Measurements from ENCODE around the gene ARHGEF4. TPM values are rescaled to one million over a fixed set of nuclear protein-coding genes. Genes with fewer than 3 reads are reported as not detected.

ARHGEF4 gene
- total and polyA plus RNA-seq, 10 of the 15 experiments (the other 5 are each of a cell fraction or from before 2014, with no cell fraction given), result 0.02 to 0.24 (median 0.16) TPM; not detected in 6

DNA sequence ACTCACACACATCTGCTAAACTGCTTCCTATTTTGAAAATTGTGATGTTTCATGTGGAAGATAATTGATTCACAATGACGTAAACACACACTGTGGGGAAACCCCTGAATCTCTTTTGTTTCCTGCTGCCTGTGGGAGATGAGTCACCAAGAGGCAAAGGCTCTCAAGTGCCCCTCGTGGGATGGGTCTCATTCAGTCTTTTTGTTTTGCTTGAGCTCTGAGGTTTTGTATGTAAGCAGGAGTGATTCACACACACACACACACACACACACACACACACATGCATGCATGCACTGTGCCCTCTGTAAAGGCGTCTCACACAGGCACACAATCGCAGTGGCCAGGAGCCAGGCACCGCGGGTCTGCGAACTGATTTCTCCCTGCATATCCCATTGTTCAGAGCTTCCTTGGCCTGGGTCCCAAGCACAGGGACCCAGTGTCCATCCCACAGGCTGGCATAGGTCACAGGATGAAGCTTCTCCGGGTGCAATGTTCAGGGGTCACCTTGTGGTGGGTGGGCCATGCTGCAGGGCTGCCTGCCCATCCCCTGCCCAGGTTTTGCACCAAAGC lies 12.1 kb upstream of the ARHGEF4 start (continued):
- TF ChIP-seq NR2F1 (conservative IDR thresholded peaks at IDR 0.05) (peak; percentile 3; the same call in 1 of the 2 replicates), RAD21 (IDR thresholded peaks at IDR 0.05; ENCODE audit: insufficient read depth, low read depth, low read length) (no peak), JUNB (IDR thresholded peaks at IDR 0.05) (peak; percentile 78), MEF2B (IDR thresholded peaks at IDR 0.05; ENCODE audit: partially characterized antibody, poor library complexity, severe bottlenecking) (peak; percentile 35), POU2F2 (IDR thresholded peaks at IDR 0.05; ENCODE audit: borderline replicate concordance, low read depth, low read length) (peak; percentile 80; the same call in 1 of the 3 replicates), JUND (IDR thresholded peaks at IDR 0.05; ENCODE audit: low read depth, low read length) (peak; percentile 74; the same call in 1 of the 2 replicates), BCL11A (IDR thresholded peaks at IDR 0.05; ENCODE audit: low read depth, low read length) (peak; percentile 59; the same call in 1 of the 2 replicates), SREBF1 (IDR thresholded peaks at IDR 0.05; ENCODE audit: low read length) (no peak), SUPT20H (IDR thresholded peaks at IDR 0.05; ENCODE audit: borderline replicate concordance, control insufficient read depth, low read depth, low read length) (no peak), NFYB (IDR thresholded peaks at IDR 0.05; ENCODE audit: insufficient read depth, low read depth, low read length) (no peak), MEF2A (IDR thresholded peaks at IDR 0.05; ENCODE audit: insufficient read depth, low read depth, low read length) (0 out of 2 replicates have a peak, but pooled peaks have one; percentile 17), HCFC1 (IDR thresholded peaks at IDR 0.05; ENCODE audit: low read length) (0 out of 2 replicates have a peak, but pooled peaks have one; percentile 23), RAD51 (IDR thresholded peaks at IDR 0.05) (peak; percentile 29; the same call in 1 of the 2 replicates), ZNF24 (IDR thresholded peaks at IDR 0.05) (peak; percentile 69), DPF2 (IDR thresholded peaks at IDR 0.05) (peak; percentile 63), WRNIP1 (IDR thresholded peaks at IDR 0.05; ENCODE audit: borderline replicate concordance, low read depth, low read length) (no peak), IRF4 (IDR thresholded peaks at IDR 0.05; ENCODE audit: low read depth, low read length) (peak; percentile 64), RUNX3 (IDR thresholded peaks at IDR 0.05; ENCODE audit: low read length) (peak; percentile 60; the same call in 1 of the 2 replicates), ZNF274 (IDR thresholded peaks at IDR 0.05; ENCODE audit: insufficient read depth, insufficient read length) (no peak), SMC3 (IDR thresholded peaks at IDR 0.05; ENCODE audit: borderline replicate concordance, low read length) (peak; percentile 13; the same call in 1 of the 2 replicates), BMI1 (IDR thresholded peaks at IDR 0.05; ENCODE audit: borderline replicate concordance) (peak; percentile 61)
- TF ChIP-seq, protein P1, sequence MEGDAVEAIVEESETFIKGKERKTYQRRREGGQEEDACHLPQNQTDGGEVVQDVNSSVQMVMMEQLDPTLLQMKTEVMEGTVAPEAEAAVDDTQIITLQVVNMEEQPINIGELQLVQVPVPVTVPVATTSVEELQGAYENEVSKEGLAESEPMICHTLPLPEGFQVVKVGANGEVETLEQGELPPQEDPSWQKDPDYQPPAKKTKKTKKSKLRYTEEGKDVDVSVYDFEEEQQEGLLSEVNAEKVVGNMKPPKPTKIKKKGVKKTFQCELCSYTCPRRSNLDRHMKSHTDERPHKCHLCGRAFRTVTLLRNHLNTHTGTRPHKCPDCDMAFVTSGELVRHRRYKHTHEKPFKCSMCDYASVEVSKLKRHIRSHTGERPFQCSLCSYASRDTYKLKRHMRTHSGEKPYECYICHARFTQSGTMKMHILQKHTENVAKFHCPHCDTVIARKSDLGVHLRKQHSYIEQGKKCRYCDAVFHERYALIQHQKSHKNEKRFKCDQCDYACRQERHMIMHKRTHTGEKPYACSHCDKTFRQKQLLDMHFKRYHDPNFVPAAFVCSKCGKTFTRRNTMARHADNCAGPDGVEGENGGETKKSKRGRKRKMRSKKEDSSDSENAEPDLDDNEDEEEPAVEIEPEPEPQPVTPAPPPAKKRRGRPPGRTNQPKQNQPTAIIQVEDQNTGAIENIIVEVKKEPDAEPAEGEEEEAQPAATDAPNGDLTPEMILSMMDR (IDR thresholded peaks at IDR 0.05 in 2 of 3, conservative IDR thresholded peaks at IDR 0.05 in 1 of 3; ENCODE audit: control insufficient read depth in 2 of 3, extremely low read depth in 1 of 3, insufficient read depth in 1 of 3, low read depth in 3 of 3, low read length in 3 of 3), result no peak
- TF ChIP-seq, protein P2, sequence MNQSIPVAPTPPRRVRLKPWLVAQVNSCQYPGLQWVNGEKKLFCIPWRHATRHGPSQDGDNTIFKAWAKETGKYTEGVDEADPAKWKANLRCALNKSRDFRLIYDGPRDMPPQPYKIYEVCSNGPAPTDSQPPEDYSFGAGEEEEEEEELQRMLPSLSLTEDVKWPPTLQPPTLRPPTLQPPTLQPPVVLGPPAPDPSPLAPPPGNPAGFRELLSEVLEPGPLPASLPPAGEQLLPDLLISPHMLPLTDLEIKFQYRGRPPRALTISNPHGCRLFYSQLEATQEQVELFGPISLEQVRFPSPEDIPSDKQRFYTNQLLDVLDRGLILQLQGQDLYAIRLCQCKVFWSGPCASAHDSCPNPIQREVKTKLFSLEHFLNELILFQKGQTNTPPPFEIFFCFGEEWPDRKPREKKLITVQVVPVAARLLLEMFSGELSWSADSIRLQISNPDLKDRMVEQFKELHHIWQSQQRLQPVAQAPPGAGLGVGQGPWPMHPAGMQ (IDR thresholded peaks at IDR 0.05; ENCODE audit: borderline replicate concordance), result no peak
- TF ChIP-seq, protein P3, sequence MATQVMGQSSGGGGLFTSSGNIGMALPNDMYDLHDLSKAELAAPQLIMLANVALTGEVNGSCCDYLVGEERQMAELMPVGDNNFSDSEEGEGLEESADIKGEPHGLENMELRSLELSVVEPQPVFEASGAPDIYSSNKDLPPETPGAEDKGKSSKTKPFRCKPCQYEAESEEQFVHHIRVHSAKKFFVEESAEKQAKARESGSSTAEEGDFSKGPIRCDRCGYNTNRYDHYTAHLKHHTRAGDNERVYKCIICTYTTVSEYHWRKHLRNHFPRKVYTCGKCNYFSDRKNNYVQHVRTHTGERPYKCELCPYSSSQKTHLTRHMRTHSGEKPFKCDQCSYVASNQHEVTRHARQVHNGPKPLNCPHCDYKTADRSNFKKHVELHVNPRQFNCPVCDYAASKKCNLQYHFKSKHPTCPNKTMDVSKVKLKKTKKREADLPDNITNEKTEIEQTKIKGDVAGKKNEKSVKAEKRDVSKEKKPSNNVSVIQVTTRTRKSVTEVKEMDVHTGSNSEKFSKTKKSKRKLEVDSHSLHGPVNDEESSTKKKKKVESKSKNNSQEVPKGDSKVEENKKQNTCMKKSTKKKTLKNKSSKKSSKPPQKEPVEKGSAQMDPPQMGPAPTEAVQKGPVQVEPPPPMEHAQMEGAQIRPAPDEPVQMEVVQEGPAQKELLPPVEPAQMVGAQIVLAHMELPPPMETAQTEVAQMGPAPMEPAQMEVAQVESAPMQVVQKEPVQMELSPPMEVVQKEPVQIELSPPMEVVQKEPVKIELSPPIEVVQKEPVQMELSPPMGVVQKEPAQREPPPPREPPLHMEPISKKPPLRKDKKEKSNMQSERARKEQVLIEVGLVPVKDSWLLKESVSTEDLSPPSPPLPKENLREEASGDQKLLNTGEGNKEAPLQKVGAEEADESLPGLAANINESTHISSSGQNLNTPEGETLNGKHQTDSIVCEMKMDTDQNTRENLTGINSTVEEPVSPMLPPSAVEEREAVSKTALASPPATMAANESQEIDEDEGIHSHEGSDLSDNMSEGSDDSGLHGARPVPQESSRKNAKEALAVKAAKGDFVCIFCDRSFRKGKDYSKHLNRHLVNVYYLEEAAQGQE (IDR thresholded peaks at IDR 0.05; ENCODE audit: low read depth, low read length), result no peak
